Tibial artery (tissue), 4 donors: ENCODE data around the gene PHKG1.
"Not testable (repeated sequence)": the region's sequence is repeated elsewhere in the genome, so short reads cannot be mapped to it uniquely, and the experiment has no call there.

Experiments used
- DNase-seq, 2 donors: peaks; one replicate each; pipeline ENCODE4 v3.0.0-alpha.2; 2019
- H3K27ac ChIP-seq, 2 donors: fragments of 200-600 bp; sonication (generic) in 1 of 2; 1 replicate in 1 of 2; 2 replicates in 1 of 2; pipeline ENCODE4 v1.5.1; 2018 to 2019; ENCODE audit warnings: mild to moderate bottlenecking in 1 of 2
- H3K27me3 ChIP-seq, 2 donors: fragments of 200-600 bp; sonication (generic) in 1 of 2; one replicate each; pipeline versions ENCODE4 v1.5.1 to v1.6.0; 2016 to 2019
- H3K36me3 ChIP-seq, 3 donors: fragments of 200-600 bp; sonication (generic) in 2 of 3; one replicate each; pipeline ENCODE4 v1.5.1; 2016 to 2019; ENCODE audit warnings: mild to moderate bottlenecking in 2 of 3
- H3K4me1 ChIP-seq, 4 donors: fragments of 200-600 bp; sonication (generic) in 2 of 4; 1 replicate in 3 of 4; 2 replicates in 1 of 4; pipeline ENCODE4 v1.5.1; 2016 to 2019
- H3K4me3 ChIP-seq, 2 donors: fragments of 200-600 bp; sonication (generic) in 1 of 2; 1 replicate in 1 of 2; 2 replicates in 1 of 2; pipeline ENCODE4 v1.5.1; 2018 to 2019; ENCODE audit warnings: mild to moderate bottlenecking in 2 of 2
- H3K9me3 ChIP-seq, 3 donors: fragments of 200-600 bp; sonication (generic) in 1 of 3; one replicate each; pipeline ENCODE4 v1.5.1; 2016 to 2019
- CTCF ChIP-seq, 2 experiments: fragments of 200-600 bp in 1 of 2; fragments of 450-650 bp in 1 of 2; IDR thresholded peaks; one replicate each; pipeline ENCODE4 v1.5.1; 2017 to 2019; ENCODE audit warnings: antibody characterized with exemption in 2 of 2, mild to moderate bottlenecking in 1 of 2, moderate library complexity in 1 of 2
- intact Hi-C: fragments of 100-400 bp; cut with DNase I; formaldehyde crosslinking; loops from one replicate; pipeline ENCODE4 v1.15.0; 2023; ENCODE audit warnings: low total_unique reads

The PHKG1 gene

GRCh38 chr7:56115852-56116538 is 23.2 kb upstream of the PHKG1 start, which contains the start of gene NUPR2:
NUPR2 (minus strand) TSS chr7:56116417; CDS start chr7:56116314, 103 bp downstream.
- intact Hi-C loops, result no loop called here
- DNase-seq, result no peak
- H3K27ac ChIP-seq, result no peak within 1 kb of the TSS
- H3K4me1 ChIP-seq, result peaks cover 0 to 10% (median 6%) of the 10 kb centered on the region in 4 donors
- H3K4me3 ChIP-seq, result peak within 1 kb of the TSS; percentile 17 to 28
- H3K36me3 ChIP-seq, result no peaks in the 10 kb centered on the region
- H3K9me3 ChIP-seq, result no peaks in the 10 kb centered on the region
- peaks cover 0 to 18% of the 10 kb centered on the region in 2 donors for H3K27me3 ChIP-seq
- TF ChIP-seq CTCF (IDR thresholded peaks at IDR 0.05), result no peak

DNA sequence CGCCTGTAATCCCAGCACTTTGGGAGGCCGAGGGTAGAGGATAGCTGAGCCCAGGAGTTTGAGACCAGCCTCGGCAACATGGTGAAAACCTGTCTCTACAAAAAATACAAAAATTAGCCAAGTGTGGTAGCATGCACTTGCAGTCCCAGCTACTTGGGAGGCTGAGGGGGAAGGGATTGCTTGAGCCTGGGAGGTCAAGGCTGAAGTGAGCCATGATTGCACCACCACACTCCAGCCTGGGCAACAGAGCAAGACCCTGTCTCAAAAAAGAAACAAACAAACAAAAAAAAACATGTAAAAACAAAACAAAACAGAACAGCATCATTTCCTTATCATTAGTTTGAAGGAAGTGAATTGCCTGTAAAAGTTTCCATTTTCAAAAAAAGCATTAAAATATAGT is 19.5 kb upstream of the PHKG1 start:
- Histone ChIP-seq H3K4me1 (peaks cover 0 to 10% (median 7%) of the 10 kb centered on the region in 4 donors), H3K27me3 (peaks cover 0 to 17% of the 10 kb centered on the region in 2 donors)
- H3K4me3 ChIP-seq, intact Hi-C loops, H3K36me3 ChIP-seq, H3K9me3 ChIP-seq, DNase-seq, H3K27ac ChIP-seq: not testable (repeated sequence)

DNA sequence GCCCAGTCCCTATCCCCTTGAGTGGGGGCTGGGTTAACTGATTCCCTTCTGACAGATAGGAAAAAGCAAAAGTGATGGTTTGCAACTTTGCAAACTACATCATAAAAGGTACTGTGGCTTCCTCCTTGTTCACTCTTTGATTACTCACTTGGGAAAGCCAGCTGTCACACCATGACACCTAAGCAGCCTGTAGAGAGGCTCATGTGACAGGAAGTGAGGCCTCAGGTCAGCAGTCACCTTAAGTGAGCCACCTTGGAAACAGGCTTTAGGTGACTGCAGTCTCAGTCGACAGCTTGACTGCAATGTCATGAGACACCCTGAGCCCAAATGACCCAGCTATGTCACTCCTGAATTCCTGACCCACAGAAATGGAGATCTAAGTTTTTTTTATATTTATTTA is 17.9 kb upstream of the PHKG1 start:
- H3K4me3 ChIP-seq, result no peak overlapping the region
- peaks cover 0 to 7% (median under 1%) of the 10 kb centered on the region in 4 donors for H3K4me1 ChIP-seq
- intact Hi-C loops, result no loop called here
- DNase-seq, result no peak
- peaks cover 0 to 1% of the 10 kb centered on the region in 2 donors for H3K27me3 ChIP-seq
- no peaks in the 10 kb centered on the region for H3K36me3 ChIP-seq
- H3K9me3 ChIP-seq, result no peaks in the 10 kb centered on the region
- no peak overlapping the region for H3K27ac ChIP-seq
- TF ChIP-seq CTCF (IDR thresholded peaks at IDR 0.05), result no peak

GRCh38 chr7:56107954-56108258 is 15.2 kb upstream of the PHKG1 start:
- intact Hi-C loops, result no loop called here
- no peak for TF ChIP-seq CTCF (IDR thresholded peaks at IDR 0.05)
- Histone ChIP-seq H3K36me3 (peaks cover 14 to 17% (median 15%) of the 10 kb centered on the region in 3 donors), H3K27ac (no peak overlapping the region), H3K4me1 (peaks cover 0 to 26% (median 16%) of the 10 kb centered on the region in 4 donors), H3K9me3 (no peaks in the 10 kb centered on the region), H3K4me3 (no peak overlapping the region), H3K27me3 (no peaks in the 10 kb centered on the region)
- DNase-seq, result no peak

DNA sequence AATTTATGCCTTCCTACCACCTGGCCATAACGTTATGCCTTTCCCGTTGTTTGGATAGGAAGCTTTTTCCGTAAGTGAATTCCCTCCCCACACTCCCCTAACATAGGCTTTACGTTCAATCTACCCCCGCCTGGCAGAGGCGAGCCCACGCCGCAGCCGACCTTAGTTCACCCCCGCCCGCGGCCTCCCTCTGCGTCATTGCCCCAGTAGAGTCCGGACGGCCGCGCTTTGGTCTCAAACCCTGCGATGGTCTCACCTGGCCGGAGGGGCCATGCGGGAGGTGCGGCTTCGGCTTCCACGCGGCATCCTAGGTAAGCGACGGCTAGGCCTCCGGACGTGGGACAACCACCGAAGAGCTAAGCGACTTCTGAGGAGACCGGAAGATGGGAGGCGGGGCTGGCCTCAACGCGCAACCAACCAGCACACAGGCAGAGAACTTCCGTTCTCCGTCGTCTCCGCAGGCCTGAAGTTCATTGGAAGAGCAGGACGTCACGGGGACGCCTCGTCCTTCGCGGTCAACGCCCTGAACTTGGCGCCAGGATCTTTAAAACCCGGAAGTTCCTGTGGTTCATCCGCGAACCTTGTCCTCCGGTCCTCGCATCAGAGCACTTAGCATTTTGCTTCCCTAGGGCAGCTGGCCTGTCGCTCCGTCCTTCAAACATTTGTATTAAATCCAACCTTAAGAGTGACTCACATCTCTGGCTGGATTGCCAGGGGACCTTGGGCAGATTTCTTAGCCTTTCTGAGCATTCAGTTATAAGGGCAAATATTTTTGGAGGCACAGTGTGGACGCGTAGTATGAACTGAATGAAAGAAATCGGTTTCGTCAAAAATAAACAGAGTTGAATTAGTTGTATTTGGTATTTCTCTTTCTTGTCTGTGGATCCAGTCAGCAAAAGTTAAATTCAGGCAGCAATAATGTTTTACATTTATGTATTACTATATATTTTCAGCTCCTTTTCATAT is 13.6 kb upstream of the PHKG1 start, which contains the start of gene CHCHD2:
Gene CHCHD2 (minus strand): TSS at position 369 of the 966 bp plus-strand sequence. CDS start 63 bp downstream, at position 306.
- peak in 1 of 2 experiments; percentile 9 for TF ChIP-seq CTCF (IDR thresholded peaks at IDR 0.05)
- peak; percentile 97 to 98 for DNase-seq
- intact Hi-C loops, result no loop called here

More for the DNA sequence above, 13.6 kb upstream of the PHKG1 start, which contains the start of gene CHCHD2:
- Histone ChIP-seq H3K27ac (peak within 1 kb of the TSS; percentile 88 to 92), H3K36me3 (peaks cover 29 to 32% (median 30%) of the 10 kb centered on the region in 3 donors), H3K4me3 (peak within 1 kb of the TSS; percentile 77 to 81), H3K27me3 (no peaks in the 10 kb centered on the region), H3K4me1 (peaks cover 0 to 26% (median 16%) of the 10 kb centered on the region in 4 donors), H3K9me3 (no peaks in the 10 kb centered on the region)
